ENCODE measurements around the gene DUS2. TPM values are rescaled to one million over a fixed set of nuclear protein-coding genes. Genes with fewer than 3 reads are reported as not detected.
A peak's percentile ranks its signal among the peaks of the same experiment; 100 is the strongest.
"Not testable (repeated sequence)": the region's sequence is repeated elsewhere in the genome, so short reads cannot be mapped to it uniquely, and the experiment has no call there.

Gene DUS2
- total and polyA plus RNA-seq, 2 experiments from 2014 or later: 21.3 to 29.7 TPM

DNA sequence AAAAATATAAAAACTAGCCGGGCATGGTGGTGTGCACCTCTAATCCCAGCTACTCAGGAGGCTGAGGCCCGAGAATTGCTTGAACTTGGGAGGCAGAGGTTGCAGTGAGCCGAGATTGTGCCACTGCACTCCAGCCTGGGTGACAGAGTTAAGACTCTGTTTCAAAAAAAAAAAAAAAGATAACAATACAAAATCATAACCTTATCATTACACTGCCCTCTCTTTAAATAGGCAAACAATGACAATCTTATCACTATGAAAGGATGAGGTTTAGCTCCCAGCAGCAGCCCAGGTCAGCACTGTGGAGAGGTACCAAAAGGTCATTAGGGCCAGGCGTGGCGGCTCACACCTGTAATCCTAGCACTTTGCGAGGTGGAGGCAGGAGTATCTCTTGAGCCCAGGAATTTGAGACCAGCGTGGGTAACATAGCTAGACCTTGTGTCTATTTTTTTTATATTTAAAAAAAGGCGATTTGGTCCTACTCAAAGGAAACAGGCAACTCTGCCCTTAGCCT is 3.9 kb upstream of the DUS2 start:
- no peaks in the 10 kb centered on the region for H3K27me3 ChIP-seq

DNA sequence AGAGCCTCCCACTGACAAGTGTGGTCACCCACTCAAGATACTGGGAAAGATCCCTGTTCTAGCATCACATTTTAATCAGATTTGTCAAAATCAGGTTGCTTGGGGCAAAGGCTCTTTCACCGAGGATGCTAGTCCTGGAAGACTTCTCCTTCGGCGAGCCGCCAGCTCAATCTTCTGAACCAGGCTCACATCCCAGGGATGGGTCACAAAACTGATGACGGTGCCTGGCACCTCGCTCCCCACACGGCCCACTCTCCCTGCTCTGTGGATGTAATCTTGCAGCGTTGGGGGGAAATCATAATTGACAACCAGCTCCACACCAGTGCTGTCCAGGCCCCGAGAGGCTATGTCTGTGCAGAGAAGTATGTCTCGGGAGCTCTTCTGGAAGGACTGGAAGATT is 1.6 kb upstream of the DUS2 start:
- no peak overlapping the region for H3K4me3 ChIP-seq
- DNase-seq (ENCODE audit: low read depth in 1 of 2, low spot score in 1 of 2): no peak
- TF ChIP-seq, protein P1, sequence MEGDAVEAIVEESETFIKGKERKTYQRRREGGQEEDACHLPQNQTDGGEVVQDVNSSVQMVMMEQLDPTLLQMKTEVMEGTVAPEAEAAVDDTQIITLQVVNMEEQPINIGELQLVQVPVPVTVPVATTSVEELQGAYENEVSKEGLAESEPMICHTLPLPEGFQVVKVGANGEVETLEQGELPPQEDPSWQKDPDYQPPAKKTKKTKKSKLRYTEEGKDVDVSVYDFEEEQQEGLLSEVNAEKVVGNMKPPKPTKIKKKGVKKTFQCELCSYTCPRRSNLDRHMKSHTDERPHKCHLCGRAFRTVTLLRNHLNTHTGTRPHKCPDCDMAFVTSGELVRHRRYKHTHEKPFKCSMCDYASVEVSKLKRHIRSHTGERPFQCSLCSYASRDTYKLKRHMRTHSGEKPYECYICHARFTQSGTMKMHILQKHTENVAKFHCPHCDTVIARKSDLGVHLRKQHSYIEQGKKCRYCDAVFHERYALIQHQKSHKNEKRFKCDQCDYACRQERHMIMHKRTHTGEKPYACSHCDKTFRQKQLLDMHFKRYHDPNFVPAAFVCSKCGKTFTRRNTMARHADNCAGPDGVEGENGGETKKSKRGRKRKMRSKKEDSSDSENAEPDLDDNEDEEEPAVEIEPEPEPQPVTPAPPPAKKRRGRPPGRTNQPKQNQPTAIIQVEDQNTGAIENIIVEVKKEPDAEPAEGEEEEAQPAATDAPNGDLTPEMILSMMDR (IDR thresholded peaks at IDR 0.05; ENCODE audit: low read depth, low read length): no peak

More for the DNA sequence above, 3.9 kb upstream of the DUS2 start:
- TF ChIP-seq, protein P1 (IDR thresholded peaks at IDR 0.05; ENCODE audit: low read depth, low read length): no peak
- Histone ChIP-seq H3K27ac (no peak overlapping the region), H3K4me1 (ENCODE audit: low read depth) (peaks cover 8% of the 10 kb centered on the region), H3K9me3 (ENCODE audit: low read depth) (no peaks in the 10 kb centered on the region), H3K4me3 (no peak overlapping the region), H3K36me3 (no peaks in the 10 kb centered on the region)
- DNase-seq (ENCODE audit: low read depth in 1 of 2, low spot score in 1 of 2): no peak

DNA sequence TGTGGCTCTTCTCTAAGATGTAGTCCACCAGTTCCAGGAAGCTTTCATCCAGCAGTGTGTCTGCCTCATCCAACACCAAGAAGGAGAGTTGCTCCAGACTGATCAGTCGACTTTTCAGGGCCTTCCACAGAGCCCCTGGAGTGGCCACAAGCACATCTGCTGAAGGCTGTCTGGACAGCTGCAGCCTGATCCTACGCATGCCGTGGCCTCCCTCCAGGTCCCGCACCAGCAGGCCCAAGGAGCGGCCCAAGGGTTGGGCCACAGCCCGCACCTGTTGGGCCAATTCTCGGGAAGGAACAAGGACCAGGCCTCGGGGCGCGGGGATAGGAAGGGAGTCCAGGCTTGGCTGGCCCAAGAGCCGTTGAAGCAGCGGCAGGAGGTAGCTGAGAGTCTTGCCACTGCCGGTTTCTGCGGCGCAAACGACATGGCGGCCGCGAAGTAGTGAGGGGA is 781 bp upstream of the DUS2 start:
- H3K9me3 ChIP-seq (ENCODE audit: low read depth): no peaks in the 10 kb centered on the region
- no peak for DNase-seq (ENCODE audit: low read depth in 1 of 2, low spot score in 1 of 2)
- TF ChIP-seq, protein P1 (IDR thresholded peaks at IDR 0.05; ENCODE audit: low read depth, low read length): no peak
- peak overlapping the region; percentile 85 for H3K4me3 ChIP-seq
- peak overlapping the region; percentile 95 for H3K27ac ChIP-seq
- H3K27me3 ChIP-seq: no peaks in the 10 kb centered on the region
- H3K36me3 ChIP-seq: no peaks in the 10 kb centered on the region
- peaks cover 8% of the 10 kb centered on the region for H3K4me1 ChIP-seq (ENCODE audit: low read depth)

More for the DNA sequence above, 1.6 kb upstream of the DUS2 start:
- no peak overlapping the region for H3K27ac ChIP-seq
- H3K9me3 ChIP-seq (ENCODE audit: low read depth): no peaks in the 10 kb centered on the region
- H3K4me1 ChIP-seq (ENCODE audit: low read depth): peaks cover 8% of the 10 kb centered on the region
- no peaks in the 10 kb centered on the region for H3K36me3 ChIP-seq
- H3K27me3 ChIP-seq: no peaks in the 10 kb centered on the region

DNA sequence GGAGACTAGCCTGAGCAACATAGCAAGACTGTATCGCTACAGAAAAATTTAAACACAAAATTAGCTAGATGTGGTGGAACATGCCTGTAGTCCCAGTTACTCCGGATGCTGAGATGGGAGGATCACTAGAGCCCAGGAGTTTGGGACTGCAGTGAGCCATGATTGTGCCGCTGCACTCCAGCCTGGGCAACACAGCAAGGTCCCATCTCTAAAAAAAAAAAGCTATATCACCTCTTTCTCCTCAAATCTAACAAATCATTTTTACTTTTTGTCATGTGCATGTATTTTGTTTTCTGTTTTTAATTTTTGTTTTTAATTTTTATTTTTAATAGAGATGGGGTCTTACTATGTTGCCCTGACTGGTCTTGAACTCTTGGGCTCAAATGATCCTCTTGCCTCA is 5.9 kb downstream of the DUS2 start:
- Histone ChIP-seq H3K36me3 (no peaks in the 10 kb centered on the region), H3K9me3 (ENCODE audit: low read depth) (no peaks in the 10 kb centered on the region), H3K4me1 (ENCODE audit: low read depth) (no peaks in the 10 kb centered on the region), H3K27ac (no peak overlapping the region), H3K27me3 (no peaks in the 10 kb centered on the region), H3K4me3 (no peak overlapping the region)
- no peak for DNase-seq (ENCODE audit: low read depth in 1 of 2, low spot score in 1 of 2)
- TF ChIP-seq, protein P1 (IDR thresholded peaks at IDR 0.05; ENCODE audit: low read depth, low read length): no peak

GRCh38 chr16:68030108-68030507 is 7.0 kb downstream of the DUS2 start:
- H3K27me3 ChIP-seq; H3K36me3 ChIP-seq; H3K4me1 ChIP-seq (ENCODE audit: low read depth); H3K4me3 ChIP-seq; H3K9me3 ChIP-seq (ENCODE audit: low read depth); H3K27ac ChIP-seq: not testable (repeated sequence)
- peak in 1 of 2 donors; percentile 67 for DNase-seq (ENCODE audit: low read depth in 1 of 2, low spot score in 1 of 2)

- TF ChIP-seq, protein P1 (IDR thresholded peaks at IDR 0.05; ENCODE audit: low read depth, low read length): no peak
These were observed 8.9 kb downstream of the DUS2 start for GRCh38 chr16:68031951-68032350.

More at GRCh38 chr16:68031951-68032350, 8.9 kb downstream of the DUS2 start:
- Histone ChIP-seq H3K4me3 (no peak overlapping the region), H3K27ac (no peak overlapping the region), H3K36me3 (no peaks in the 10 kb centered on the region), H3K9me3 (ENCODE audit: low read depth) (no peaks in the 10 kb centered on the region), H3K4me1 (ENCODE audit: low read depth) (no peaks in the 10 kb centered on the region), H3K27me3 (no peaks in the 10 kb centered on the region)
- no peak for DNase-seq (ENCODE audit: low read depth in 1 of 2, low spot score in 1 of 2)
